Neutrophil (primary cell): ENCODE measurements around the gene RASGEF1B.

Experiments
- H3K27ac ChIP-seq: fragments of 200-600 bp; sonication (generic); 2 replicates; pipeline ENCODE4 v1.5.1; 2016; ENCODE audit warnings: mild to moderate bottlenecking, moderate library complexity
- H3K27me3 ChIP-seq: fragments of 200-600 bp; sonication (generic); 2 replicates; pipeline ENCODE4 v1.6.0; 2016; ENCODE audit warnings: mild to moderate bottlenecking
- H3K36me3 ChIP-seq: fragments of 200-600 bp; sonication (generic); 2 replicates; pipeline ENCODE4 v1.5.1; 2017
- H3K4me1 ChIP-seq, 2 experiments: fragments of 200-600 bp in 1 of 2; sonication (generic) in 1 of 2; 1 replicate in 1 of 2; 2 replicates in 1 of 2; pipeline versions ENCODE4 v1.5.1 to v1.6.1; 2013 to 2016; ENCODE audit warnings: low read depth in 1 of 2, low read length in 1 of 2, mild to moderate bottlenecking in 1 of 2, moderate library complexity in 1 of 2; ENCODE audit not compliant: control insufficient read depth in 1 of 2, insufficient read depth in 1 of 2
- H3K4me3 ChIP-seq, 2 experiments: fragments of 200-600 bp in 1 of 2; sonication (generic) in 1 of 2; 1 replicate in 1 of 2; 2 replicates in 1 of 2; pipeline ENCODE4 v1.5.1; 2013 to 2016; ENCODE audit warnings: low read depth in 1 of 2, low read length in 1 of 2, mild to moderate bottlenecking in 1 of 2, moderate library complexity in 1 of 2
- H3K9me3 ChIP-seq: fragments of 200-600 bp; sonication (generic); 2 replicates; pipeline ENCODE4 v1.5.1; 2016
- TF ChIP-seq, protein P1 (sequence below): fragments of 200-600 bp; sonication (generic); IDR thresholded peaks from 2 replicates; pipeline ENCODE4 v1.5.1; 2016; ENCODE audit warnings: antibody characterized with exemption

RASGEF1B gene

DNA sequence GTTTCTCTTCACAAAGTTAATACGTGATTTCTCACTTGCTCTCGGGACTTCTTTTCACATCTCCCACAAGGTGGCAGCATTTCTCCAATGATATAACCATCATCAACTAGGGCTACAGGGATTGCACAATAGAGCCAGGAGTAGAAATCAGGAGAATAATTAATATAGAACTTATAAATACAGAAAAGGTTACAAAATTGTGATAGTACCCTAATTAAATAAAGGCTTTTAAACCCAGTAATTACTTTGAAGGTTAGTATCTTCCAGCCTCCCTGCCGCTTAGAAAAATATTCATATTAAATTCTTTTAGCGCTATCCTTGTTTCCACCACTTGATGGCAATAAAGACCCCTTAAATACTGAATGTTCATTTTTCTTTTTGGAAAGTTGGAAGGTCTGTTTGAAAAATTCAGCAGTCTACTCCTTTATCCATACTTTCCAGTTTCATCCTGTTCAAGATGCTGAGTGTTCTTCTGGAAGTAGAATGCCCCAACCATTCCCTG, 65.8 kb downstream of the RASGEF1B start:
- H3K27ac ChIP-seq, result no peak overlapping the region
- no peaks in the 10 kb centered on the region for H3K36me3 ChIP-seq
- no peak overlapping the region for H3K4me3 ChIP-seq
- H3K4me1 ChIP-seq, result no peaks in the 10 kb centered on the region
- TF ChIP-seq, protein P1, sequence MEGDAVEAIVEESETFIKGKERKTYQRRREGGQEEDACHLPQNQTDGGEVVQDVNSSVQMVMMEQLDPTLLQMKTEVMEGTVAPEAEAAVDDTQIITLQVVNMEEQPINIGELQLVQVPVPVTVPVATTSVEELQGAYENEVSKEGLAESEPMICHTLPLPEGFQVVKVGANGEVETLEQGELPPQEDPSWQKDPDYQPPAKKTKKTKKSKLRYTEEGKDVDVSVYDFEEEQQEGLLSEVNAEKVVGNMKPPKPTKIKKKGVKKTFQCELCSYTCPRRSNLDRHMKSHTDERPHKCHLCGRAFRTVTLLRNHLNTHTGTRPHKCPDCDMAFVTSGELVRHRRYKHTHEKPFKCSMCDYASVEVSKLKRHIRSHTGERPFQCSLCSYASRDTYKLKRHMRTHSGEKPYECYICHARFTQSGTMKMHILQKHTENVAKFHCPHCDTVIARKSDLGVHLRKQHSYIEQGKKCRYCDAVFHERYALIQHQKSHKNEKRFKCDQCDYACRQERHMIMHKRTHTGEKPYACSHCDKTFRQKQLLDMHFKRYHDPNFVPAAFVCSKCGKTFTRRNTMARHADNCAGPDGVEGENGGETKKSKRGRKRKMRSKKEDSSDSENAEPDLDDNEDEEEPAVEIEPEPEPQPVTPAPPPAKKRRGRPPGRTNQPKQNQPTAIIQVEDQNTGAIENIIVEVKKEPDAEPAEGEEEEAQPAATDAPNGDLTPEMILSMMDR, result no peak
- H3K9me3 ChIP-seq, result no peaks in the 10 kb centered on the region
- H3K27me3 ChIP-seq, result no peaks in the 10 kb centered on the region

DNA sequence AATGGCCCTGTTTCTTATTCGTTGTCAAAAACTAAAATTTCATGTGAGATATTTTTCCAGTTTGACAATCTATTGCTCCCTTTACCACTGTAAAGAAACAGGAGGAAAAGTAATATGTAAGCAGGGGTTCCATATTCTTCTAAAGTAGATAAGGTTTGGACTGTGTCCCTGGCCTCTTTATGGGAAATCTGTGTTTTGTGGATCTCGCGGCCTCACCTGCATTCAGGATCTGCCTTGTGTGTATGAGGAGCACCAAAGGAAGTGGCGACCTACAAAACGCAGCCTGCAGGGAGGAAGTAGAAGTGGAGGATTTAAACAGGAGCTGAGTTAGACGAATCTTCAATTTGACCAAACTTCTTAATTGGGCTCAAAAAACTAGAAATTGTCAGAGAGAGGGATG, 67.0 kb downstream of the RASGEF1B start:
- H3K4me3 ChIP-seq, result no peak overlapping the region
- no peaks in the 10 kb centered on the region for H3K27me3 ChIP-seq
- TF ChIP-seq, protein P1, result no peak

DNA sequence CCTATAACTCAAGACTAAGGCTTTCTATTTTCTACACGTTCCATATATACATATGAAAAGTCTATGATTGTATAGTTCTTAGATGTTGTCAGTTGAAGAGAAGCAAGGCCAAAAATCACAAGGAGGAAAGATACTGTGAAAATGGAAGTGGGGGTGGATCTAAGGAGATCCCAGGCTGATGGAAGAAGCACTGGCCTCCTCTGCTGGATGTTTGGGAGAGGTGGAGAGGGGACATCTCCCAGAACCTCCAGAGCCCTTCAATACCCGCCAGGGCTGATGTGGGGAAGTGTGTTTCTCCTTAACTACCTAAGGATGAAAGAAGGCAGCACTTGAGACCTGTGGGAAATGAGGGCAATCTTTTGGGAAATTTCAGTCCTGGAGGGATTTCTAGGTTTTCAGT, 67.4 kb downstream of the RASGEF1B start:
- TF ChIP-seq, protein P1, result no peak
- Histone ChIP-seq H3K4me3 (no peak overlapping the region), H3K36me3 (no peaks in the 10 kb centered on the region), H3K27ac (no peak overlapping the region), H3K9me3 (no peaks in the 10 kb centered on the region), H3K27me3 (no peaks in the 10 kb centered on the region), H3K4me1 (no peaks in the 10 kb centered on the region)

More for the DNA sequence above, 67.0 kb downstream of the RASGEF1B start:
- Histone ChIP-seq H3K4me1 (no peaks in the 10 kb centered on the region), H3K36me3 (no peaks in the 10 kb centered on the region), H3K9me3 (no peaks in the 10 kb centered on the region), H3K27ac (no peak overlapping the region)

DNA sequence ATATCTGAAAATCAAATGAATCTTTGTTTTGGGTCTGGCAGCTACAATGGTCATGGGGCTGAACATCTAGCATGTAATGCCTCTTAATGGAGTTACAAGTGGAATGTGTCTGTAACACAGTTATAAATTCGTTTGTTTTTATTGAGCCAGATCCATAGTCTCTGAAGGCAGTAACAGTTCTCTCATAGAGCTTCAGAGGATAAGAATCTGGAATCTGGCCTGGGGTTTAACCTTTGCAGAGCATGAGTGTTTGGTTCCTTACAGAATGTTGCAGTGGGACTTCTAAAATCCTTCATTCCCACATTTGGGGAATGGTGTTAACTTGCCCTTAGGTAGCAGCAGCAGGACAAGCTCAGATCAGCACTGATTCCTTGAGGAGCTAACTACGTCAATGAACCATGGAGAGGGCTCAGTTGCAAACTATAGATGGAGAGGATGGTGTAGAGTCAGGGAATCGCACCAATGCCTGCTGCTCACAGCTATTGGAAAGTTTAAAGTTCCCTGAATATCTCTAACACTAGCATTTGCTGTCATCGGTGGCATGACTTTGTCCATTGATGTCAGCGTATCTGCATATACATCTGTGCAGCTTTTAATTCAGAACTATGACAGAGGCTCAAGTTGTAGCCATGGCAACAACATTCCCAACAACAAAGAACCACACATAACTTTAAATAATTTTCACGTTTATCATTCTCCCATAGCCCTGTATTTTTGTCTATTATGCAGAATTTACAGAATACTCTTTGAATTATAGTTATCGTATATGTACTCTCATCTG, 72.2 kb downstream of the RASGEF1B start:
- Histone ChIP-seq H3K27me3 (no peaks in the 10 kb centered on the region), H3K36me3 (no peaks in the 10 kb centered on the region), H3K4me3 (no peak overlapping the region), H3K9me3 (no peaks in the 10 kb centered on the region), H3K27ac (no peak overlapping the region), H3K4me1 (no peaks in the 10 kb centered on the region)
- TF ChIP-seq, protein P1, result no peak

DNA sequence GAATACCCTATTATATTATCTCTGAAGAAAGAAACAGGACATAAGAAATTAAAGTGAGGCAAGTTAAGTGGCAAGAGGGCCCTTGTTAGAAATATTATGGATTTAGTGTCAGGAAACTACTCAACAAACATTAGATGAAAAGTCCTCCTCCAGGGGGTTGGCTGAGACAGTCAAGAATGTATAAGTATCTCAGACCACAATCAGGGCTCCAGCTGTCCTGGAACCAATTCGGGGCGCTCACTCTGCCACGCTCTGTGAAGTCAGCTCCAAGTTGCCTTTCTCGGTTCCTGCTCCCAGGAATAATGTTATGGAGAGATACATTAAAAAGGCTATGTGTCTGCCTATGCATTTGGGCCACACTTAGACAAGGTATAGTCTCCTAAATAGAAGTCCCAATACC, 73.3 kb downstream of the RASGEF1B start:
- Histone ChIP-seq H3K4me3 (no peak overlapping the region), H3K9me3 (no peaks in the 10 kb centered on the region), H3K36me3 (no peaks in the 10 kb centered on the region), H3K4me1 (no peaks in the 10 kb centered on the region), H3K27ac (no peak overlapping the region), H3K27me3 (no peaks in the 10 kb centered on the region)
- TF ChIP-seq, protein P1, result no peak
